ENCODE results near the gene SORD. TPM values are rescaled to one million over a fixed set of nuclear protein-coding genes. Genes with fewer than 3 reads are reported as not detected.

SORD gene
- total RNA-seq, 2 donors from 2014 or later: 6.7 to 9.3 TPM

DNA sequence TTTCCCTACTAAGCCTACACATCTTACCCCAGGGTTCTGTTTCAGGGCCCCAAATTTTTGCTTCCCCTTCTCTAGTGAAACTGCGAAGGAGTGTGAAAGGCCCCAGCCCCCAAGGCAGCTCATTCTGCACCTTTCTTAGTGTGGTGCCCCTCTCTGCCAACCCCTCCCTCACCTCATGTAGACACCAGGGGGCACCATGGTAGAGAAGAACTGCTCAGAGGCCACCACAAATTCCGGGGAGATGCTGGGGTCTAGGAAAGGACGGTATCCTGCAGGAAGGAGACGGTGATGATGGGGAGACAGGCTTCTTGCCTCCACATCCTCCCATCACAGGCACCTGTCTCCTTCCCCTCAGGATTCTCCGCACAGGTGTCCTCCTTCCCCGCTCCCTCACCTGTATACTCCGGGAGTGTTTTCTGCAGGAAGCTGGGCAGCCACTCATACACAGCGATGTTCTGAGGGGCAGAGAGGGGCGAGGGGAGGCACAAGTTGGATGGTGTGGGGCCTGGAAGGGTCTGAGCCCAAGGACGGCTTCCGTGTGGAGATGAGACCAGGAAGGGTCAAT, 87.3 kb downstream of the SORD start:
- intact Hi-C loops (cut with DNase I): no loop called here
- no peak for DNase-seq (ENCODE audit: low spot score)

- DNase-seq (ENCODE audit: low spot score): peak; percentile 70
- intact Hi-C loops (cut with DNase I): no loop called here
Observed at GRCh38 chr15:45111390-45112142, 88.6 kb downstream of the SORD start.

DNA sequence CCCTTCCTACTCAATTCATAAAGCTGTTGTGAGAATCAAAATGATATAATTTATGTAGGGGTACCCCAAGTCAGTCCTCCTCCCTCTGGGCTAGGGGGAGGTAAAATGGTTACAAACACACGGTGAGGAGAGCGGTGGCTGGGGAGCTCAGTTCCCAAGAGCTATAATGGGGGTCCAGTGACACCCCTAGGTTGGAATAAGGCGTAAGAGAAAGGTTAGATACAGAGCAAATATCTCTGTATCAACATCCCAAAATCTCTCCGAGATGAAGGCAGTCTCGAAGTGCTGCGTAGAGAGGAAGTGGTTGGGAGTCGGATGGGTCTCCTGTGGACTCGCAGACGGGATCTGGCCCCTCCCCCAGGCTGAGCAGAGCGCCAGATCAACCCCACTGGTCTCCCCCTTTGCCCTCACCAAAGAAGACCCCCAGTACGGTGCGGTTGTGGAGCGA, 89.2 kb downstream of the SORD start:
- intact Hi-C loops (cut with DNase I): no loop called here
- no peak for DNase-seq (ENCODE audit: low spot score)

GRCh38 chr15:45112591-45113379, 89.8 kb downstream of the SORD start:
- peak; percentile 66 for DNase-seq (ENCODE audit: low spot score)
- intact Hi-C loops (cut with DNase I): no loop called here

DNA sequence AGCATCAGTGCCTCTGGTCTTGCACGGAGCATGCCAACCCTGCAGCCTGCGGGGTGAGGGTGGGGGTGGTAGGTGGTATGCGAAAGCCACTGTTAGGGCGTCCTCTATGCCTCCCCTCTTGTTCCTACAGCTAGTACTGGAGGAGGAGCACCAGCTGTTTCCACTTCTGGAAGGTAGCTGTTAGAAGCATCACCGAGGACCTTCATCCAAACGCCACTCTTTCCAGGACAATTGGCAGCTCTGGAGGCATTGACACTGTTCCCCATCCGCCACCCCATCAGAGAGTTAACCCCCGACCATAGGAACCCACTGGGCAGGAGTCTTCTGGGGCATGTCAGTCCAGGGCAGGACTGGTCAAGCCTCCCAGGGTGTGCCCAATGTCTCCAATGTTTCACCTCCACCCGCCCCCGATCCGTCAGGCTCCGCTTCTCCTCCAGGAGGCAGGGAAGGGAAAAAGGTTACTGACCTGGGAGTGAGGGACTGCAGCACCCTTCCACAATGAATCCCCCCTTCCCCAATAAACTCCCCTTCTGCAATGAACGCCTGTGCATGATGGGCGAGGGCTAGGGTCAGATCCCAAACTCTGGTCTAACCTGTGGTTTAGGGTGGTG, 90.5 kb downstream of the SORD start:
- no peak for DNase-seq (ENCODE audit: low spot score)
- intact Hi-C loops (cut with DNase I): no loop called here

DNA sequence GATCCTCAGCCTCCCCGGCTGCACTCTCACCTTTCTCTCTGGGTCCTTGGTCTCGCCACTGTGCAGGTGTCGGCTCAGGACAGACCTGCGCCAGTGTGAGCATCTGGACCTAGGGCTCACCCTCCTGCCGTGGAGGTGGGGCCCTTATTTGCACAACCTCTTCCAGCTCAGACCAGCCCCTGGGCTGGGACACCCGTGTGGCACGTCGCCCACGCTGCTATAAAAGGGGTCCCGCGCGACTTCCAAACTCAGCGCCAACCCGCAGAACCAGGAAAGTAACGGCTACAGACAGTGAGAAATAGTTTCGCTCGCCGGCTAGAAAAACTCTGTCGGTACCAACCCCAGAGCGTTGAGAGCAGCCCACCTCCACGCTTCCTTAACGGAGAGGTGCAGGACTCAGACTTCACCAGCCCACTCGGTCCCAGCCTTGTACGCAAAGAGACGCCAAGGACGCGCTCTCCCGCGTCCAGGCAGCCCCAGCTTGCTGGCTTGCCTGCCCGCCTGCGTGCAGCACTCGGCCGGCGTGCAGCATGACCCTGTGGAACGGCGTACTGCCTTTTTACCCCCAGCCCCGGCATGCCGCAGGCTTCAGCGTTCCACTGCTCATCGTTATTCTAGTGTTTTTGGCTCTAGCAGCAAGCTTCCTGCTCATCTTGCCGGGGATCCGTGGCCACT, 91.2 kb downstream of the SORD start, which contains the start of the genes DUOX2 and DUOXA2:
Gene DUOX2 (minus strand): TSS at position 97 of the 675 bp plus-strand sequence. CDS start 761 bp downstream, outside the sequence.
Gene DUOXA2 (plus strand): TSS at position 251 of the 675 bp plus-strand sequence. CDS start 280 bp downstream, at position 531.
- DNase-seq (ENCODE audit: low spot score): peak; percentile 58
- intact Hi-C loops (cut with DNase I): no loop called here

DNA sequence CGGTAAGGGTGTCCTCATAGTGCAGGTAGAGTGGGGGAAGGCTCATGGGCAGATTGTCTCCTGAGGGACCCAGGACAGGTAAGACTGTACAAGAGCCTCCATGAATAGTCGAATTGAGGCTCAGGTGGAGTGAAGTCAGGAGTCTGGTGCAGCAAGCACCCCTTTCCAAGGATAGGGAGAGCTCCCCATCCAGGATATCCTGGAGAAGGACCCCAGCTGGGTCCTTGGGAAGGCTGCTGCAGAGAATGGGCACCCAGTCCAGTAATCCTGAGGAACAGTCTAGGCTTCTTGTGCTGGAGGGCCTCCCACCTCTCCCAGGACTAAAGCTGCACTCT, 91.7 kb downstream of the SORD start:
- no peak for DNase-seq (ENCODE audit: low spot score)
- intact Hi-C loops (cut with DNase I): no loop called here

DNA sequence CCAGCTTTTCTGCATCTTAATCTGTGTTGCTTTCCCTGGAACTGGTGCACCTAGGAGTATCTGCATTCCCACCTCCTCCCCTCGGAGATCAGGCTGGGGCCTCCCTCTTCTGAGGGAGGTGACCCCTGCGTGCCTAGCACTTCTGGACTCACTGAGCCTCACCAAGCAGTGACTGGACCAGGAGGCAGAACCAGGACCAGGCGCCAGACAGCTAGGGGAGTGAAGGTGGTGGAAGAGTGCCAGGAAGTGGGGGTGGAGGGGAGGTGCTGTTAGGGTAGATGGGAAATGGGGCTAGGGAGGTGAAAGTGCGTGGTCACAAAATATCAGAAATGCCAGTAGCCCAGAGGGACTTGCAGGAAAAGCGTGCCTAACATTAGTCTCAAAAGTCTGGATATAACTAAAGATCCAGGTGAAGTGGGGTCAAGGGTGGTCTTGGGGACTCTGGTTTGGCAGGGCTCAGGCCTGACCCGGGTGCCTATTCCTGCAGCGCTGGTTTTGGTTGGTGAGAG, 92.4 kb downstream of the SORD start:
- intact Hi-C loops (cut with DNase I): no loop called here
- peak; percentile 68 for DNase-seq (ENCODE audit: low spot score)

GRCh38 chr15:45116006-45116481, 93.0 kb downstream of the SORD start:
- intact Hi-C loops (cut with DNase I): no loop called here
- DNase-seq (ENCODE audit: low spot score): peak; percentile 70

DNA sequence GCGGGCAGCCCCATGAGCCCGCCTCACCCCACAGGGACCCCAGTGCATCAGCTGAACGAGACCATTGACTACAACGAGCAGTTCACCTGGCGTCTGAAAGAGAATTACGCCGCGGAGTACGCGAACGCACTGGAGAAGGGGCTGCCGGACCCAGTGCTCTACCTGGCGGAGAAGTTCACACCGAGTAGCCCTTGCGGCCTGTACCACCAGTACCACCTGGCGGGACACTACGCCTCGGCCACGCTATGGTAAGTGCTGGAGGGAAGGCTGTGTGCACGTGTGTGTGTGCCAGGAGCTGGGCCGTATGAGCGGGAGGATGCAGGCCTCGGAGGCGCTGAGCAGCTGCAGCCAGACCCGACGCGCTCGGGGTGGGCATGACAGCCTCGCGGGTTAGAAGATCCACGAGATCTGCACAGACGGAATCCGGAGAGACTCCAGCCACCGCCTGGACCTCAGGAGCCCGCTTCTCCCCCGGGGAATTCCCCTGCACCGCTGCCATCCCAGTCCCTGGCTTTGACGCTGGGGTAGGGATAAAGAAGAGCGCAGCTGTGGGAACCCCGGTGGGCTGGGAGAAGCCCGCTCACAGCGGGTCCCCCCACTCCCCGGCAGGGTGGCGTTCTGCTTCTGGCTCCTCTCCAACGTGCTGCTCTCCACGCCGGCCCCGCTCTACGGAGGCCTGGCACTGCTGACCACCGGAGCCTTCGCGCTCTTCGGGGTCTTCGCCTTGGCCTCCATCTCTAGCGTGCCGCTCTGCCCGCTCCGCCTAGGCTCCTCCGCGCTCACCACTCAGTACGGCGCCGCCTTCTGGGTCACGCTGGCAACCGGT, 93.7 kb downstream of the SORD start:
- intact Hi-C loops (cut with DNase I): no loop called here
- peak; percentile 70 for DNase-seq (ENCODE audit: low spot score)

- peak; percentile 67 for DNase-seq (ENCODE audit: low spot score)
- intact Hi-C loops (cut with DNase I): no loop called here
Observed at GRCh38 chr15:45117308-45118130, 94.5 kb downstream of the SORD start.

- intact Hi-C loops (cut with DNase I): no loop called here
- DNase-seq (ENCODE audit: low spot score): peak; percentile 94
Observed at GRCh38 chr15:45118131-45118588, 95.2 kb downstream of the SORD start.

DNA sequence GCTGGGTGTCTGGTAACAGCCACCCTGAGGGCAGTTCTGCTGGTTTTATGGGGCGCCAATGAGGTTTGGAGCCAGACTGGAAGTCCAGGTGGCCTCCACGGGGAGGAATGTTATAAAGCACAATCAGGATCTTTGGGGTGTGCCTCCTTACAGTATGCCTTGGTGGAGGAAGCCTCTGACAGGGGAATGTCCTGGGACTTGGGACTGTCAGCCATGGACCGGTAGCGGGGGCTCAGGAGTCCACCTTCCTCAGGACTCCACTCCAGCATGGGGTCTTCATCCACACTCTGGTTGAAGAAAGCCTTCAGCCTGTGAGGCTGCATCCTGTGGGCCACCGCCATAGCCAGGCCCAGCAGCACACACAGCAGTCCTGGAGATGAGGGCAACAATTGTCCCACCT, 96.0 kb downstream of the SORD start:
- peak; percentile 56 for DNase-seq (ENCODE audit: low spot score)
- intact Hi-C loops (cut with DNase I): no loop called here

DNA sequence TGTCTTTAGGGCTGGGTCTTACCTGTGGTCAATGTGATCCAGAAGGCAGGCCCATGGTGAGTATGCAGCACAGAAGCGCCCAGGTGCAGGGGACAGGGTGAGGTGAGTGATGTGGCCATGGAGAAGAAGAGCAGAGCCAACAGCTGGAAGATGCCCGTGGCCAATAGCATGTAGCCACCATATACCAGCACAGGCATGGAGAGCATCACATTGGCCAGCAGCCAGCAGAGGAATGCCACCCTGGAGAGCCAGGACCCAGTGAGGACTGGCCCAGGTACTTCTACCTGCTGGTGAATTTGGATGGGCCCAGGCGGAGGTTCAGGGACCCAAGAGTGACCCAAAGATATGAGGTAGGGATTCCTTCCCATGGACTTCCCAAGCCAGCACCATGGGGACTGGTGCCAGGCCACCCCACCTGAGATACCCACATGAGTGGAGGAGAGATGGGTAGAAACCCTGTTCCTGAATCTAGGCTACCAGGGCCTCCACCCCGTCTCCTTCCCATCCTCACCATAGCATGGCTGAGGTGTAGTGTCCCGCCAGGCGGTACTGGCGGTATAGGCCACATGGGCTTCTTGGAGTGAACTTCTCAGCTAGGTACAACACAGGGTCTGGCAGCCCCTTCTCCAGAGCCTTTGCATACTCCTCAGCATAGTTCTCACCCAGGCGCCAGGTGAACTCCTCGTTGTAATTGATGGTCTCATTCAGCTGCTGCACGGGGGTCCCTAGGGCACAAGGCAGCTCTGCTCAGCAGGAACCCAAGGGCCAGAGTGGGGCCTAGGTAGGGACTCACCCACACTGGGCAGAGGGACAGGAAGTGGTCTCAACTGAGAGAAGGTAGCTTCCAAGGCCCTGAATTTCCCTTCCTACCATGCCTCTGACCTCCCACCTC, 97.3 kb downstream of the SORD start:
- intact Hi-C loops (cut with DNase I): no loop called here
- peak; percentile 48 for DNase-seq (ENCODE audit: low spot score)

- peak; percentile 46 for DNase-seq (ENCODE audit: low spot score)
- intact Hi-C loops (cut with DNase I): no loop called here
Observed at GRCh38 chr15:45121020-45121419, 98.0 kb downstream of the SORD start.

All from posterior vena cava (tissue), 2 donors.